RWPE2 (cell line): ENCODE measurements around the gene VTI1B.
A peak's percentile ranks its signal among the peaks of the same experiment; 100 is the strongest.
"Not testable (repeated sequence)": the region's sequence is repeated elsewhere in the genome, so short reads cannot be mapped to it uniquely, and the experiment has no call there.

Experiments
- ATAC-seq: fragments of 200-7000 bp; cut with Tn5 transposase; 3 replicates; pipeline ENCODE4 v1.9.1; 2021; ENCODE audit warnings: low read depth
- DNase-seq: peaks from one replicate; pipeline ENCODE4 v3.0.0-alpha.2; 2020; ENCODE audit warnings: low spot score
- H3K27ac ChIP-seq: fragments of 450-650 bp; 2 replicates; pipeline ENCODE4 v1.5.1; 2017; ENCODE audit warnings: mild to moderate bottlenecking; ENCODE audit not compliant: poor library complexity, severe bottlenecking
- H3K27me3 ChIP-seq: fragments of 250-450 bp; sonication (Bioruptor Pico); 2 replicates; pipeline ENCODE4 v1.5.1; 2021; ENCODE audit warnings: mild to moderate bottlenecking, moderate library complexity; ENCODE audit not compliant: insufficient read depth, poor library complexity, severe bottlenecking
- H3K36me3 ChIP-seq: fragments of 250-450 bp; sonication (Bioruptor Pico); 2 replicates; pipeline ENCODE4 v1.5.1; 2020; ENCODE audit warnings: low read depth, mild to moderate bottlenecking, moderate library complexity
- H3K4me1 ChIP-seq: fragments of 250-450 bp; sonication (Bioruptor Pico); 2 replicates; pipeline ENCODE4 v1.5.1; 2021; ENCODE audit warnings: mild to moderate bottlenecking, moderate library complexity; ENCODE audit not compliant: insufficient read depth, poor library complexity, severe bottlenecking
- H3K4me3 ChIP-seq: fragments of 250-450 bp; sonication (Bioruptor Pico); 2 replicates; pipeline ENCODE4 v1.5.1; 2021; ENCODE audit warnings: mild to moderate bottlenecking, moderate library complexity; ENCODE audit not compliant: severe bottlenecking
- H3K9me3 ChIP-seq: fragments of 250-450 bp; sonication (Bioruptor Pico); 2 replicates; pipeline ENCODE4 v1.5.1; 2021; ENCODE audit warnings: mild to moderate bottlenecking, moderate library complexity; ENCODE audit not compliant: severe bottlenecking
- TF ChIP-seq, protein P1 (sequence below): fragments of 450-650 bp; IDR thresholded peaks from one replicate; pipeline ENCODE4 v1.5.1; 2017; ENCODE audit warnings: mild to moderate bottlenecking, moderate library complexity; ENCODE audit not compliant: poor library complexity, severe bottlenecking

VTI1B gene

DNA sequence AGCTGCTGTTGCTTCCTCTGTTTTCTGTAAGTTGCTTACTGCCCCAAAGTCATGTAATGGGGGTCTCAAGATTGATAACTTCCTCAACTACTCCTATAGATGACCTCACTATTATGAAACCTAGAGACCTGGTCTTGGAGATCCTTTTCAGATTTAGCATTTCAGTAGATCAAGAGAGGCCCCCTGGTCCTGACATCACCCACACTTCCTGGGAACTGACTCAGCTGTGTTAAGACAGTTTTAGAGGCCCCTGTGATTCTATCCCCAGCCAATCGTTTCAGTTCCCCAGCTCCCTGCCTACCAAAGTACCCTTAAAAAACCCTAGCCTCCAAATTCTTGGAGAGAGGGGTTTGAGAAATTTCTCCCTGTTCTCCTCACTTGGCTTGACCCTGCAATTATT lies 63.9 kb downstream of the VTI1B start:
- Histone ChIP-seq H3K36me3 (no peaks in the 10 kb centered on the region), H3K4me3 (no peak overlapping the region)
- no peak for ATAC-seq

DNA sequence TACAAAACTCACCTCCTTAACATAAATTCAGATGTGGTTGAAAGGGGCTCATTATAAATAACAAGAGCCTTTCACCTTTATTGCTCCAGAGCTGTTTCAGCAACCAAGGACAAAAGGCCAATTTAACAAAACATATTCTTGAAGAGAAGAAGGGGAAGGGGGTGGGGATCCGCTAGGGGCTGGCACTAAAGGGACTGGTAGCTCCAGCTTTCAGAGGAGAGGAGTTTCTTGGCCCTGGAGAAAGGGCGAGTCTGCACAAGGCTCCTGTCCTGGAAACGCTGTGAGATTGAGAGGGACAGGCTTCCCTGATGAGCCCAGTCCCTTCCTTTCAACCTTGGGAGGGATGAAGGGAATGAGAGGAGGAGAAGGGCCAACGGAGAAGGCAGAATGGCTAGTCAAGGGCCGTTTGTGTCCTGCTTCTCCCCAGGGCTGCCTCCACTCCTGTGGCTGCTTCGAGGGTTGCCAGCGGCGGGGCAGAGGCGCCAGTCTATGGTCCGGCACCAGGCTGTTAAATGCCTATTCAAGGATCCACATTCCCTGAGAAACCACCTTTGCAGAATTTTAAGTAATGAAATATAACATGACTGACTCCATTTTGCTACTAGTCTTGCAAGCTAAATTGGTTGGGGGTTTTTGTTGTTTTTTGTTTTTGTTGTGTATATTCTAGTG lies 64.7 kb downstream of the VTI1B start:
- Histone ChIP-seq H3K36me3 (no peaks in the 10 kb centered on the region), H3K27ac (no peak overlapping the region), H3K27me3 (no peaks in the 10 kb centered on the region), H3K4me3 (no peak overlapping the region), H3K4me1 (no peaks in the 10 kb centered on the region), H3K9me3 (no peaks in the 10 kb centered on the region)
- ATAC-seq (no peak), DNase-seq (no peak)
- TF ChIP-seq, protein P1, sequence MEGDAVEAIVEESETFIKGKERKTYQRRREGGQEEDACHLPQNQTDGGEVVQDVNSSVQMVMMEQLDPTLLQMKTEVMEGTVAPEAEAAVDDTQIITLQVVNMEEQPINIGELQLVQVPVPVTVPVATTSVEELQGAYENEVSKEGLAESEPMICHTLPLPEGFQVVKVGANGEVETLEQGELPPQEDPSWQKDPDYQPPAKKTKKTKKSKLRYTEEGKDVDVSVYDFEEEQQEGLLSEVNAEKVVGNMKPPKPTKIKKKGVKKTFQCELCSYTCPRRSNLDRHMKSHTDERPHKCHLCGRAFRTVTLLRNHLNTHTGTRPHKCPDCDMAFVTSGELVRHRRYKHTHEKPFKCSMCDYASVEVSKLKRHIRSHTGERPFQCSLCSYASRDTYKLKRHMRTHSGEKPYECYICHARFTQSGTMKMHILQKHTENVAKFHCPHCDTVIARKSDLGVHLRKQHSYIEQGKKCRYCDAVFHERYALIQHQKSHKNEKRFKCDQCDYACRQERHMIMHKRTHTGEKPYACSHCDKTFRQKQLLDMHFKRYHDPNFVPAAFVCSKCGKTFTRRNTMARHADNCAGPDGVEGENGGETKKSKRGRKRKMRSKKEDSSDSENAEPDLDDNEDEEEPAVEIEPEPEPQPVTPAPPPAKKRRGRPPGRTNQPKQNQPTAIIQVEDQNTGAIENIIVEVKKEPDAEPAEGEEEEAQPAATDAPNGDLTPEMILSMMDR: no peak

More for the DNA sequence above, 63.9 kb downstream of the VTI1B start:
- no peak for DNase-seq
- Histone ChIP-seq H3K9me3 (no peaks in the 10 kb centered on the region), H3K4me1 (no peaks in the 10 kb centered on the region), H3K27ac (no peak overlapping the region), H3K27me3 (no peaks in the 10 kb centered on the region)
- TF ChIP-seq, protein P1: no peak

DNA sequence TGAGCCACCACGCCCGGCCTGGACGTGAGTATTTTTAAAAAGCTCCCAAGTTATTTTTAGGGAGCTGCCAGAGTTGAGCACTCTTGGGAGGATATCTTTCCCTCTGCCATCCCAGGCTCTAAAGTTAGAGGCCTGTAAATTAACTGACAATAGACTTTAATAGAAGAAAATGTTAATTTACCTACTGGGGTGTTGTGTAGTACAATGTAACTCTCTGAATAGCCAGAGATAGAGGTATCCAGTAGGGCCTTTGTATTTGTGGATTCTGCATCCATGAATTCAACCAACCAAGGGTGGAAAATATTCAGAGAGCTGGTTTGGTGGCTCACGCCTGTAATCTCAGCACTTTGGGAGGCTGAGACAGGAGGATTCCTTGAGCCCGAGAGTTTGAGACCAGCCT lies 66.8 kb downstream of the VTI1B start:
- DNase-seq (no peak), ATAC-seq (no peak)
- H3K27ac ChIP-seq: no peak overlapping the region
- TF ChIP-seq, protein P1: no peak
- H3K4me3 ChIP-seq: no peak overlapping the region
- H3K27me3 ChIP-seq: no peaks in the 10 kb centered on the region
- no peaks in the 10 kb centered on the region for H3K36me3 ChIP-seq
- H3K4me1 ChIP-seq: no peaks in the 10 kb centered on the region
- H3K9me3 ChIP-seq: no peaks in the 10 kb centered on the region

DNA sequence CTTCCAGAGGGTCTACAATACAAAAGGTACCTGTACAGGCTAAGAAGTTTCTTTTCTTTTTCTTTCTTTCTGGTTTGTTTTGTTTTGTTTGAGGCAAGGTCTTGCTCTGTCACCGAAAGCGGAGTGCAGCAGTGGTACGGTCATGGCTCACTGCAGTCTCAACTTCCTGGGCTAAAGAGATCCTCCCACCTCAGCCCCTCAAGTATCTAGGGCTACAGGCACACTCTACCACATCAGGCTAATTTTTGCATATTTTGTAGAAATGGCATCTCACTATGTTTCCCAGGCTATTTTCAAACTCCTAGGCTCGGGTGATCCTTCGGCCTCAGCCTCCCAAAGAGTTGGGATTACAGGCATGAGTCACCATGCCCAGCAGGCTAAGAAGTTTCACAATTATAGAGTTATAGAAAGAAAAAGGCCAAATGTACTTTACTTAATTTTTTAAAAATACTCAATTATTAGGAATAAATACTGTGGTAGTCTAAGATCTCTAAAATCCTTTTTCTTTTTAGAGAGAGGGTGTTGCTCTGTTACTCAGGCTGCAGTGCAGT lies 71.4 kb downstream of the VTI1B start:
- TF ChIP-seq, protein P1: no peak
- H3K27me3 ChIP-seq: no peaks in the 10 kb centered on the region
- no peaks in the 10 kb centered on the region for H3K9me3 ChIP-seq
- DNase-seq (no peak), ATAC-seq (no peak)
- no peaks in the 10 kb centered on the region for H3K36me3 ChIP-seq
- no peak overlapping the region for H3K27ac ChIP-seq
- no peaks in the 10 kb centered on the region for H3K4me1 ChIP-seq
- no peak overlapping the region for H3K4me3 ChIP-seq

DNA sequence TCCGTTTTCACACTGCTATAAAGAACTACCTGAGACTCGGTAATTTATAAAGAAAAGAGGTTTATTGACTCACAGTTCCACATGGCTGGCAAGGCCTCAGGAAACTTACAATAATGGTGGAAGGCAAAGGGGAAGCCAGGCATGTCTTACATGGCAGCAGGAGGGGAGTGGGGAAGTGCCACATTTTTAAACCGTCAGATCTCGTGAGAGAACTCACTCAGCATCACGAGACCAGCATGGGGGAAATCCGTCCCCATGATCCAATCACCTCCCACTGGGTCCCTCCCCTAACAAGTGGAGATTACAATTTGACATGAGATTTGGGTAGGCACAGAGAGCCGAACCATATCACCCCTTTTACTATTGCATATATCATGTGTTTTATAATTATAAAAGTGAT lies 72.4 kb downstream of the VTI1B start:
- Histone ChIP-seq H3K4me1 (no peaks in the 10 kb centered on the region), H3K36me3 (no peaks in the 10 kb centered on the region), H3K9me3 (no peaks in the 10 kb centered on the region), H3K27ac (no peak overlapping the region), H3K4me3 (no peak overlapping the region), H3K27me3 (no peaks in the 10 kb centered on the region)
- DNase-seq: no peak
- no peak for ATAC-seq
- TF ChIP-seq, protein P1: no peak

DNA sequence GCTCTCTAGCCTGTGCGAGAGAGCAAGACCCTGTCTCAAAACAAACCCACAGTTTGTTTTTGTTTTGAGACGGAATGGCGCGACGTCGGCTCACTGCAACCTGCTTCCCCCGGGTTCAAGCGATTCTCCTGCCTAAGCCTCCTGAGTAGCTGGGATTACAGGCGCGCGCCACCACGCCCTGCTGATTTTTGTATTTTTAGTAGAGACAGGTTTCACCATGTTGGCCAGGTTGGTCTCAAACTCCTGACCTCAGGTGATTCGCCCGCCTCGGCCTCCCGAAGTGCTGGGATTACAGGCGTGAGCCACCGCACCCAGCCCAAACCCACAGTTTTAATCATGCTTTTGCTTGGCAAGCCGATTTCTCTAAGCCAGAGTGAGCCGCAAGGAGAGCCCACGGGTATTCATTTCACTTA lies 73.9 kb downstream of the VTI1B start:
- Histone ChIP-seq H3K27ac (peak overlapping the region; percentile 30), H3K4me3 (peak overlapping the region; percentile 78)
- not testable (repeated sequence) for DNase-seq, H3K27me3 ChIP-seq, ATAC-seq, H3K36me3 ChIP-seq, H3K4me1 ChIP-seq, H3K9me3 ChIP-seq
